Fibroblast of pulmonary artery (primary cell): ENCODE data around the gene TNFSF12.
A peak's percentile ranks its signal among the peaks of the same experiment; 100 is the strongest.

Experiments
- DNase-seq: peaks from one replicate; pipeline ENCODE4 v3.0.0-alpha.2; 2010; ENCODE audit warnings: low read depth
- H3K4me3 ChIP-seq: replicated peaks from 2 replicates; pipeline ENCODE4 v1.5.1; 2011; ENCODE audit warnings: low read depth, mild to moderate bottlenecking, control low read depth, low read length, moderate library complexity
- CTCF ChIP-seq: IDR thresholded peaks from 2 replicates; pipeline ENCODE4 v1.5.1; 2011; ENCODE audit warnings: mild to moderate bottlenecking, control low read depth, low read length, inconsistent platforms; ENCODE audit errors: missing control alignments

TNFSF12 gene

DNA sequence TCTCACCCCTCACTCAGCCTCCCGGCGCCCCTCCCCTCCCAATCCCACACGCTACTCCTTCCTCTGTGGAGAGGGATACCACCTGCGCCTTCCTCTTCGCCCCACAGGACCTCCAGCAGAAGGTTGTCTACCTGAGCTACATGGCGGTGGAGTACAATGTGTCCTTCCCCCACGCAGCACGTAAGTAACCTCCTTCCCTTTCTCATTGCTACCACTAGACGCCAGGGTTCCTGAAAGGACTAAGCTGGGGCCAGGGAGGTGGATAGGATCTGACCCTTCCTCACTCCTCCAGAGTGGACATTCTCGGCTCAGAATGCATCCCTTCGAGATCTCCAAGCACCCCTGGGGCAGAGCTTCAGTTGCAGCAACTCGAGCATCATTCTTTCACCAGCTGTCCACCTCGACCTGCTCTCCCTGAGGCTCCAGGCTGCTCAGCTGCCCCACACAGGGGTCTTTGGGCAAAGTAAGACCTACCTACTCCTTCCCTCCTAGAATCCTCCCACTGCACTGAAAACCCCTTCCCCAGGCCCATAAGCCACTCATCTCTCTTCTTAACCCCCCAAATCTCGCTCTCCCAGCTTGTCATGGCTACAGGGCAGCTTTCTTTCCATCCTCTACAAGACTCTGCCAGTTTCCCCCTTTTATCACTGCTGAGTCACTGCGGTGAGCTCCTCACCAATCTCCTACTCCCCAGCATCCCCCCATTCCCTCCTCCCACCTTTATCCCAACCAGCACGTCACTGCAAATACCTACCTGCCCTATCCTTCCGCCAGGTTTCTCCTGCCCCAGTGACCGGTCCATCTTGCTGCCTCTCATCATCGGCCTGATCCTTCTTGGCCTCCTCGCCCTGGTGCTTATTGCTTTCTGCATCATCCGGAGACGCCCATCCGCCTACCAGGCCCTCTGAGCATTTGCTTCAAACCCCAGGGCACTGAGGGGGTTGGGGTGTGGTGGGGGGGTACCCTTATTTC is 32.0 kb downstream of the TNFSF12 start:
- H3K4me3 ChIP-seq: no peak overlapping the region
- TF ChIP-seq CTCF: no peak
- no peak for DNase-seq

GRCh38 chr17:7582396-7583252 is 33.8 kb downstream of the TNFSF12 start:
- TF ChIP-seq CTCF: no peak
- no peak for DNase-seq
- H3K4me3 ChIP-seq: peak overlapping the region; percentile 94

GRCh38 chr17:7583253-7584109 is 34.6 kb downstream of the TNFSF12 start, which contains the start of gene MPDU1:
Gene MPDU1 (plus strand): TSS chr17:7583852. CDS start chr17:7583863, 11 bp downstream.
- DNase-seq: peak; percentile 99
- H3K4me3 ChIP-seq: peak within 1 kb of the TSS; percentile 94
- TF ChIP-seq CTCF: no peak

DNA sequence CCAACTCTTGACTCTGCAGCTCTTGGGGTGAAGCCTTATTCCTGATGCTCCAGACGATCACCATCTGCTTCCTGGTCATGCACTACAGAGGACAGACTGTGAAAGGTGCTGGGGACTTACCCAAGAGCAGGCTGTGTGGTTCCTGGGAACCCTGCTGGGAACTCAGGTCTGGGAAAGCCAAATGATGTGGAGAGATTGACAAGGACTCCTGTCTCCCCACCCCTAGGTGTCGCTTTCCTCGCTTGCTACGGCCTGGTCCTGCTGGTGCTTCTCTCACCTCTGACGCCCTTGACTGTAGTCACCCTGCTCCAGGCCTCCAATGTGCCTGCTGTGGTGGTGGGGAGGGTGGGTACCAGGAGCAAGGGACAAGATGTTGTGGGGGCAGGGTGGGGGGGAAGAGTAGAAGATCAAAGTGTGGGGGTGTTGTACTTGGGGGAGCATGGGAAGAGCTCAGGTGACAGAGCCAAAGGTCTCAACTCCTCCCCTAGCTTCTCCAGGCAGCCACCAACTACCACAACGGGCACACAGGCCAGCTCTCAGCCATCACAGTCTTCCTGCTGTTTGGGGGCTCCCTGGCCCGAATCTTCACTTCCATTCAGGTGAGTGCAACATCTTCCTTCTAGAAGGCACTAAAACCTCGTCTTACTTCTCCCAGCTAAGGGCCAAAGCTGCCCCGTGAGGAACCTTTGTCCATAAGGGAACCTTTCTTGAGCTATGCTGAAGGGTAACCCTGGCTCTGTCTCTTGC is 38.0 kb downstream of the TNFSF12 start:
- H3K4me3 ChIP-seq: no peak overlapping the region
- DNase-seq: no peak
- peak; percentile 4 for TF ChIP-seq CTCF

DNA sequence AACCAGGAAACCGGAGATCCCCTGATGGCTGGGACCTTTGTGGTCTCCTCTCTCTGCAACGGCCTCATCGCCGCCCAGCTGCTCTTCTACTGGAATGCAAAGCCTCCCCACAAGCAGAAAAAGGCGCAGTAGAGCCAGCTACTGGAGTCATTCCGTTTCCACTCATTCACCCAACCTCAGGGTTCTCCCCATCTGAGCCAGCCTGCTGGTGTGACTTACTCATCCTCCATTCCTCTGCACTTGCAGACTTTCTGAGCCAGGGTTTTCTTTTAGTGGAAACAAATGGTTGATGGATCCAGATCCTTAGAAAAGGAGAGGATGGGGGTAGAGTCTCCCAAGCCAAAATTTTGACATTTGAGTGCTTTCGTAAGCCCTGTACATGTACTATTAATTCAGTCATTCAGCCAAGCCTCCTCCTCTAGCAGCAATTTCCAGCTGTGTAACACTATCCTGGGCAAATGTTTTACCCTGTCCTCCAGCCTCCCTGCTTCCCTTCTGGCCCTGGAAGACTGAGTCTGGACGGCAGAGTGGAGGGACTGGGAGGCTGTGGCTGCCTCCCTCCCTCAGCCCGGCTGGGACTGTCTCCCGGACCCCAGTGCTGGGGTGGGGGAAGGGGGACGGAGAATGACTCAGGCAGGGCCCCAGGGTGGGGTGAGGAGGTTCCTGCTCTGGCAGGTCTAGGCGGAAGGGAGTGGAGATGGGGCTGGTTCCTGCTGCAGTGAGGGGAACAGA is 38.7 kb downstream of the TNFSF12 start:
- DNase-seq: peak; percentile 68
- TF ChIP-seq CTCF: no peak
- H3K4me3 ChIP-seq: no peak overlapping the region
